ENCODE data around the gene SRRM4. TPM values are rescaled to one million over a fixed set of nuclear protein-coding genes. Genes with fewer than 3 reads are reported as not detected.

Gene SRRM4
- total RNA-seq, 1 experiment from 2014 or later = 0.96 TPM

DNA sequence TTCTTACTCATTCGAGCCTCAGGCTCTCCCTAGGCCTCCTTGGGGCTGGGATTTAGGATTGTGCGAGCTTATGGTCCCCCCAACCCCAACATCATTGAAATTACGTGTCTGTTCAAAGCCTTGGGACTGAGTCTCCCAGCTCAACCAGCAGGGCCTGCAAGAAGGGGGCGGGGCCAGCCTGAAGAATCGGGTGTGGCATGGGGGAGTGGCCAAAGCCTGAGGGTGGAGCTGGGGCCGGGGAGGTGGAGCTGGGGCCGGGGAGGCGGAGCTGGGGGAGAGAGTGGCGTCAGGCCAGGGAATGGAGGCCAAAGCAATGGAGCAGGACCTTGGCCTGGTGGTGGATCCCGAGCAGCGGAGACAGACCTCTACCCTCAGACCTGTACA is 173.1 kb downstream of the SRRM4 start (continued):
- TF ChIP-seq IRF2 (CRISPR knock-in tag; IDR thresholded peaks at IDR 0.05; ENCODE audit: borderline replicate concordance, low read depth) (no peak), CBFB (CRISPR knock-in tag; IDR thresholded peaks at IDR 0.05; ENCODE audit: low read depth) (no peak), ZNF671 (CRISPR knock-in tag; IDR thresholded peaks at IDR 0.05) (no peak), RORB (CRISPR knock-in tag; IDR thresholded peaks at IDR 0.05) (no peak), KAT7 (CRISPR knock-in tag; IDR thresholded peaks at IDR 0.05; ENCODE audit: borderline replicate concordance) (no peak), SP1 (CRISPR knock-in tag; conservative IDR thresholded peaks at IDR 0.05) (peak; percentile 61; the same call in 1 of the 2 replicates), PRRX2 (CRISPR knock-in tag; IDR thresholded peaks at IDR 0.05) (no peak)
- TF ChIP-seq, protein P1, sequence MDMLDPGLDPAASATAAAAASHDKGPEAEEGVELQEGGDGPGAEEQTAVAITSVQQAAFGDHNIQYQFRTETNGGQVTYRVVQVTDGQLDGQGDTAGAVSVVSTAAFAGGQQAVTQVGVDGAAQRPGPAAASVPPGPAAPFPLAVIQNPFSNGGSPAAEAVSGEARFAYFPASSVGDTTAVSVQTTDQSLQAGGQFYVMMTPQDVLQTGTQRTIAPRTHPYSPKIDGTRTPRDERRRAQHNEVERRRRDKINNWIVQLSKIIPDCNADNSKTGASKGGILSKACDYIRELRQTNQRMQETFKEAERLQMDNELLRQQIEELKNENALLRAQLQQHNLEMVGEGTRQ (CRISPR knock-in tag; IDR thresholded peaks at IDR 0.05) = no peak
- TF ChIP-seq, protein P2, sequence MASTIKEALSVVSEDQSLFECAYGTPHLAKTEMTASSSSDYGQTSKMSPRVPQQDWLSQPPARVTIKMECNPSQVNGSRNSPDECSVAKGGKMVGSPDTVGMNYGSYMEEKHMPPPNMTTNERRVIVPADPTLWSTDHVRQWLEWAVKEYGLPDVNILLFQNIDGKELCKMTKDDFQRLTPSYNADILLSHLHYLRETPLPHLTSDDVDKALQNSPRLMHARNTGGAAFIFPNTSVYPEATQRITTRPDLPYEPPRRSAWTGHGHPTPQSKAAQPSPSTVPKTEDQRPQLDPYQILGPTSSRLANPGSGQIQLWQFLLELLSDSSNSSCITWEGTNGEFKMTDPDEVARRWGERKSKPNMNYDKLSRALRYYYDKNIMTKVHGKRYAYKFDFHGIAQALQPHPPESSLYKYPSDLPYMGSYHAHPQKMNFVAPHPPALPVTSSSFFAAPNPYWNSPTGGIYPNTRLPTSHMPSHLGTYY (CRISPR knock-in tag; IDR thresholded peaks at IDR 0.05) = no peak
- TF ChIP-seq, protein P3, sequence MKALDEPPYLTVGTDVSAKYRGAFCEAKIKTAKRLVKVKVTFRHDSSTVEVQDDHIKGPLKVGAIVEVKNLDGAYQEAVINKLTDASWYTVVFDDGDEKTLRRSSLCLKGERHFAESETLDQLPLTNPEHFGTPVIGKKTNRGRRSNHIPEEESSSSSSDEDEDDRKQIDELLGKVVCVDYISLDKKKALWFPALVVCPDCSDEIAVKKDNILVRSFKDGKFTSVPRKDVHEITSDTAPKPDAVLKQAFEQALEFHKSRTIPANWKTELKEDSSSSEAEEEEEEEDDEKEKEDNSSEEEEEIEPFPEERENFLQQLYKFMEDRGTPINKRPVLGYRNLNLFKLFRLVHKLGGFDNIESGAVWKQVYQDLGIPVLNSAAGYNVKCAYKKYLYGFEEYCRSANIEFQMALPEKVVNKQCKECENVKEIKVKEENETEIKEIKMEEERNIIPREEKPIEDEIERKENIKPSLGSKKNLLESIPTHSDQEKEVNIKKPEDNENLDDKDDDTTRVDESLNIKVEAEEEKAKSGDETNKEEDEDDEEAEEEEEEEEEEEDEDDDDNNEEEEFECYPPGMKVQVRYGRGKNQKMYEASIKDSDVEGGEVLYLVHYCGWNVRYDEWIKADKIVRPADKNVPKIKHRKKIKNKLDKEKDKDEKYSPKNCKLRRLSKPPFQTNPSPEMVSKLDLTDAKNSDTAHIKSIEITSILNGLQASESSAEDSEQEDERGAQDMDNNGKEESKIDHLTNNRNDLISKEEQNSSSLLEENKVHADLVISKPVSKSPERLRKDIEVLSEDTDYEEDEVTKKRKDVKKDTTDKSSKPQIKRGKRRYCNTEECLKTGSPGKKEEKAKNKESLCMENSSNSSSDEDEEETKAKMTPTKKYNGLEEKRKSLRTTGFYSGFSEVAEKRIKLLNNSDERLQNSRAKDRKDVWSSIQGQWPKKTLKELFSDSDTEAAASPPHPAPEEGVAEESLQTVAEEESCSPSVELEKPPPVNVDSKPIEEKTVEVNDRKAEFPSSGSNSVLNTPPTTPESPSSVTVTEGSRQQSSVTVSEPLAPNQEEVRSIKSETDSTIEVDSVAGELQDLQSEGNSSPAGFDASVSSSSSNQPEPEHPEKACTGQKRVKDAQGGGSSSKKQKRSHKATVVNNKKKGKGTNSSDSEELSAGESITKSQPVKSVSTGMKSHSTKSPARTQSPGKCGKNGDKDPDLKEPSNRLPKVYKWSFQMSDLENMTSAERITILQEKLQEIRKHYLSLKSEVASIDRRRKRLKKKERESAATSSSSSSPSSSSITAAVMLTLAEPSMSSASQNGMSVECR (CRISPR knock-in tag; IDR thresholded peaks at IDR 0.05; ENCODE audit: borderline replicate concordance) = no peak

DNA sequence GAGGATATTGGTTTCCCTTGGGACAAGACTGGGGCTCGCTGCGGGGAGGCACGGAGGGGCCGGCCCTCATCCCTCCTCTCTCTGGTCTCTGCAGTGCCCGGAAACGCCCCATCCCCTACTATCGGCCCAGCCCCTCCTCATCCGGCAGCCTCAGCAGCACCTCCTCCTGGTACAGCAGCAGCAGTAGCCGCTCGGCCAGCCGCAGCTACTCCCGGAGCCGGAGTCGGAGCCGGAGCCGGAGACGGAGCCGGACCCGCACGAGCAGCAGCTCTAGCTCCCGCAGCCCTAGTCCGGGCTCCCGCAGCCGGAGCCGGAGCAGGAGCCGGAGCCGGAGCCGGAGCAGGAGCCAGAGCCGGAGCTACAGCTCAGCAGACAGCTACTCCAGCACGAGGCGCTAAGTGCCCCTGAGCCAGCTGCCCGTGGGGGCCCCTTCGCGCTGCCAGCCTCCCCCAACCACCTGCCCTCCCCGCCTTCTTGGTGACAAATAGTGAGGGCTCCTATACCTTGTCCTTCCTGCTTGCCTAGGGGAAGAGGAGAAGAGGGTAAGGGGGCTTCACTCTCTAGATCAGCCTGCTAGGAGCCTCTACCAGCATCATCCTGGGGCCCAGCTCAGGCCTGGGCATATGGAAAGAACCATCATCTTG is 175.2 kb downstream of the SRRM4 start:
- ATAC-seq (peak; percentile 53), DNase-seq (ENCODE audit: low spot score) (peak; percentile 86)
- Mint-ChIP-seq H3K36me3 (peaks cover 11% of the 10 kb centered on the region), H3K27me3 (ENCODE audit: low read depth) (no peaks in the 10 kb centered on the region), H3K27ac (no peak overlapping the region), H3K4me3 (no peak overlapping the region), H3K9me3 (peaks cover 11% of the 10 kb centered on the region), H3K4me1 (peaks cover 22% of the 10 kb centered on the region)
- CTCF ChIA-PET = interaction anchor here (0.6 to 3.7 kb wide), 26 partner anchors 11 to 511 kb away, joined by 3 to 24 read pairs (median 4); partner anchors contain the start of genes HSPB8, PRKAB1 and SRRM4
- POLR2A ChIA-PET = interaction anchor here (1.1 to 4.0 kb wide), 3 partner anchors 19 to 175 kb away, joined by 3 to 15 read pairs (median 5); partner anchors contain the start of genes HSPB8 and SRRM4
- TF ChIP-seq, protein P4, sequence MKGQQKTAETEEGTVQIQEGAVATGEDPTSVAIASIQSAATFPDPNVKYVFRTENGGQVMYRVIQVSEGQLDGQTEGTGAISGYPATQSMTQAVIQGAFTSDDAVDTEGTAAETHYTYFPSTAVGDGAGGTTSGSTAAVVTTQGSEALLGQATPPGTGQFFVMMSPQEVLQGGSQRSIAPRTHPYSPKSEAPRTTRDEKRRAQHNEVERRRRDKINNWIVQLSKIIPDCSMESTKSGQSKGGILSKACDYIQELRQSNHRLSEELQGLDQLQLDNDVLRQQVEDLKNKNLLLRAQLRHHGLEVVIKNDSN (CRISPR knock-in tag; IDR thresholded peaks at IDR 0.05) = no peak
- TF ChIP-seq CREB1 (CRISPR knock-in tag; IDR thresholded peaks at IDR 0.05) (no peak), TEAD1 (CRISPR knock-in tag; IDR thresholded peaks at IDR 0.05) (no peak), SP1 (CRISPR knock-in tag; conservative IDR thresholded peaks at IDR 0.05) (0 out of 2 replicates have a peak, but pooled peaks have one; percentile 45), PRRX2 (CRISPR knock-in tag; IDR thresholded peaks at IDR 0.05) (0 out of 2 replicates have a peak, but pooled peaks have one; percentile 67)
- TF ChIP-seq, protein P5, sequence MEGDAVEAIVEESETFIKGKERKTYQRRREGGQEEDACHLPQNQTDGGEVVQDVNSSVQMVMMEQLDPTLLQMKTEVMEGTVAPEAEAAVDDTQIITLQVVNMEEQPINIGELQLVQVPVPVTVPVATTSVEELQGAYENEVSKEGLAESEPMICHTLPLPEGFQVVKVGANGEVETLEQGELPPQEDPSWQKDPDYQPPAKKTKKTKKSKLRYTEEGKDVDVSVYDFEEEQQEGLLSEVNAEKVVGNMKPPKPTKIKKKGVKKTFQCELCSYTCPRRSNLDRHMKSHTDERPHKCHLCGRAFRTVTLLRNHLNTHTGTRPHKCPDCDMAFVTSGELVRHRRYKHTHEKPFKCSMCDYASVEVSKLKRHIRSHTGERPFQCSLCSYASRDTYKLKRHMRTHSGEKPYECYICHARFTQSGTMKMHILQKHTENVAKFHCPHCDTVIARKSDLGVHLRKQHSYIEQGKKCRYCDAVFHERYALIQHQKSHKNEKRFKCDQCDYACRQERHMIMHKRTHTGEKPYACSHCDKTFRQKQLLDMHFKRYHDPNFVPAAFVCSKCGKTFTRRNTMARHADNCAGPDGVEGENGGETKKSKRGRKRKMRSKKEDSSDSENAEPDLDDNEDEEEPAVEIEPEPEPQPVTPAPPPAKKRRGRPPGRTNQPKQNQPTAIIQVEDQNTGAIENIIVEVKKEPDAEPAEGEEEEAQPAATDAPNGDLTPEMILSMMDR (IDR thresholded peaks at IDR 0.05) = 0 out of 2 replicates have a peak, but pooled peaks have one; percentile 19
- TF ChIP-seq, protein P6, sequence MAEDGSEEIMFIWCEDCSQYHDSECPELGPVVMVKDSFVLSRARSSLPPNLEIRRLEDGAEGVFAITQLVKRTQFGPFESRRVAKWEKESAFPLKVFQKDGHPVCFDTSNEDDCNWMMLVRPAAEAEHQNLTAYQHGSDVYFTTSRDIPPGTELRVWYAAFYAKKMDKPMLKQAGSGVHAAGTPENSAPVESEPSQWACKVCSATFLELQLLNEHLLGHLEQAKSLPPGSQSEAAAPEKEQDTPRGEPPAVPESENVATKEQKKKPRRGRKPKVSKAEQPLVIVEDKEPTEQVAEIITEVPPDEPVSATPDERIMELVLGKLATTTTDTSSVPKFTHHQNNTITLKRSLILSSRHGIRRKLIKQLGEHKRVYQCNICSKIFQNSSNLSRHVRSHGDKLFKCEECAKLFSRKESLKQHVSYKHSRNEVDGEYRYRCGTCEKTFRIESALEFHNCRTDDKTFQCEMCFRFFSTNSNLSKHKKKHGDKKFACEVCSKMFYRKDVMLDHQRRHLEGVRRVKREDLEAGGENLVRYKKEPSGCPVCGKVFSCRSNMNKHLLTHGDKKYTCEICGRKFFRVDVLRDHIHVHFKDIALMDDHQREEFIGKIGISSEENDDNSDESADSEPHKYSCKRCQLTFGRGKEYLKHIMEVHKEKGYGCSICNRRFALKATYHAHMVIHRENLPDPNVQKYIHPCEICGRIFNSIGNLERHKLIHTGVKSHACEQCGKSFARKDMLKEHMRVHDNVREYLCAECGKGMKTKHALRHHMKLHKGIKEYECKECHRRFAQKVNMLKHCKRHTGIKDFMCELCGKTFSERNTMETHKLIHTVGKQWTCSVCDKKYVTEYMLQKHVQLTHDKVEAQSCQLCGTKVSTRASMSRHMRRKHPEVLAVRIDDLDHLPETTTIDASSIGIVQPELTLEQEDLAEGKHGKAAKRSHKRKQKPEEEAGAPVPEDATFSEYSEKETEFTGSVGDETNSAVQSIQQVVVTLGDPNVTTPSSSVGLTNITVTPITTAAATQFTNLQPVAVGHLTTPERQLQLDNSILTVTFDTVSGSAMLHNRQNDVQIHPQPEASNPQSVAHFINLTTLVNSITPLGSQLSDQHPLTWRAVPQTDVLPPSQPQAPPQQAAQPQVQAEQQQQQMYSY (CRISPR knock-in tag; IDR thresholded peaks at IDR 0.05) = peak; percentile 99
- TF ChIP-seq, protein P7, sequence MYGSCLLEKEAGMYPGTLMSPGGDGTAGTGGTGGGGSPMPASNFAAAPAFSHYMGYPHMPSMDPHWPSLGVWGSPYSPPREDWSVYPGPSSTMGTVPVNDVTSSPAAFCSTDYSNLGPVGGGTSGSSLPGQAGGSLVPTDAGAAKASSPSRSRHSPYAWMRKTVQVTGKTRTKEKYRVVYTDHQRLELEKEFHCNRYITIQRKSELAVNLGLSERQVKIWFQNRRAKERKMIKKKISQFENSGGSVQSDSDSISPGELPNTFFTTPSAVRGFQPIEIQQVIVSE (CRISPR knock-in tag; IDR thresholded peaks at IDR 0.05; ENCODE audit: borderline replicate concordance) = no peak
- TF ChIP-seq, protein P8, sequence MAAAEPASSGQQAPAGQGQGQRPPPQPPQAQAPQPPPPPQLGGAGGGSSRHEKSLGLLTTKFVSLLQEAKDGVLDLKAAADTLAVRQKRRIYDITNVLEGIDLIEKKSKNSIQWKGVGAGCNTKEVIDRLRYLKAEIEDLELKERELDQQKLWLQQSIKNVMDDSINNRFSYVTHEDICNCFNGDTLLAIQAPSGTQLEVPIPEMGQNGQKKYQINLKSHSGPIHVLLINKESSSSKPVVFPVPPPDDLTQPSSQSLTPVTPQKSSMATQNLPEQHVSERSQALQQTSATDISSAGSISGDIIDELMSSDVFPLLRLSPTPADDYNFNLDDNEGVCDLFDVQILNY (CRISPR knock-in tag; IDR thresholded peaks at IDR 0.05) = no peak

Measured in WTC11 (cell line).